Endothelial cell of umbilical vein (primary cell): Measurements from ENCODE around the gene OTOS.

Source experiments
- EZH2 ChIP-seq: IDR thresholded peaks from 2 replicates; pipeline ENCODE4 v1.6.1; 2012; ENCODE audit warnings: borderline replicate concordance, low read depth, mild to moderate bottlenecking, moderate library complexity, low read length, inconsistent platforms; ENCODE audit not compliant: severe bottlenecking
- FOS ChIP-seq: IDR thresholded peaks from 2 replicates; pipeline ENCODE4 v1.6.1; 2011; ENCODE audit warnings: mild to moderate bottlenecking, low read length, moderate library complexity, borderline replicate concordance; ENCODE audit not compliant: insufficient read depth
- GATA2 ChIP-seq: IDR thresholded peaks from 2 replicates; pipeline ENCODE4 v1.7.0; 2011; ENCODE audit warnings: low read depth, mild to moderate bottlenecking, moderate library complexity, mixed read lengths, low read length; ENCODE audit not compliant: insufficient read length, insufficient read depth
- JUN ChIP-seq: IDR thresholded peaks from 2 replicates; pipeline ENCODE4 v1.6.1; 2011; ENCODE audit warnings: borderline replicate concordance, low read depth; ENCODE audit not compliant: insufficient read length, insufficient read depth
- MYC ChIP-seq: IDR thresholded peaks from one replicate; pipeline ENCODE4 v1.6.1; 2011; ENCODE audit warnings: mild to moderate bottlenecking, low read depth, low read length
- POLR2A ChIP-seq: IDR thresholded peaks from 2 replicates; pipeline ENCODE4 v1.6.1; 2012; ENCODE audit warnings: low read depth, mild to moderate bottlenecking, control low read depth, low read length
- POLR2AphosphoS5 ChIP-seq: IDR thresholded peaks from 2 replicates; pipeline ENCODE4 v1.6.1; 2012; ENCODE audit warnings: low read depth, mild to moderate bottlenecking, control low read depth, low read length, moderate library complexity; ENCODE audit not compliant: insufficient read depth
- TF ChIP-seq, protein P1 (sequence below), 2 donors: IDR thresholded peaks; 1 replicate in 1 of 2; 2 replicates in 1 of 2; pipeline ENCODE4 v1.5.1; 2011; ENCODE audit warnings: low read length in 2 of 2, mild to moderate bottlenecking in 2 of 2, moderate library complexity in 2 of 2, control low read depth in 1 of 2, inconsistent platforms in 1 of 2, low read depth in 1 of 2; ENCODE audit not compliant: insufficient read depth in 1 of 2; ENCODE audit errors: extremely low read depth in 1 of 2
- TF ChIP-seq, protein P2 (sequence below): IDR thresholded peaks from 2 replicates; pipeline ENCODE4 v1.6.1; 2011; ENCODE audit not compliant: insufficient read depth, insufficient read length

DNA sequence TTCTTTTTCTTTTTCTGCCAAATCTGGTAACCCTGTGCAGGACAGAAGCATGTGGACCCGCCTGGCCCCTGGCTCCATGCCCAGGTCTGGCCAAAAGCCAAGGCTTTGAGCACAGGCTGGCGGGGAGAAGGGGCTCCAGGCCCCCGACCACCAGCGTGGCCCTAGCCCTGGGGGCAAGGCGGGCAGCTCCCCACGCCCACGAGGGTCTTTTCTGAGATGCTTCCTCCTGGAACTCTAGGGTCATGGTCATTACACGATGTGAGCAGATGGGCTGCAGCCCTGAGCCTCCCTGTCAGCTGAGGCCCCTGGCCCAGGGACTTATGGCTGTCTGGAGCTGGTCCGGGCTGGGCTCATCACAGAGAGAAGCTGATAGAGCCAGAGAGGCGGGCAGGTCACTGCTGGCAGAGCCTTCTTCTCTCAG, 5.7 kb upstream of the OTOS start:
- TF ChIP-seq, protein P1, sequence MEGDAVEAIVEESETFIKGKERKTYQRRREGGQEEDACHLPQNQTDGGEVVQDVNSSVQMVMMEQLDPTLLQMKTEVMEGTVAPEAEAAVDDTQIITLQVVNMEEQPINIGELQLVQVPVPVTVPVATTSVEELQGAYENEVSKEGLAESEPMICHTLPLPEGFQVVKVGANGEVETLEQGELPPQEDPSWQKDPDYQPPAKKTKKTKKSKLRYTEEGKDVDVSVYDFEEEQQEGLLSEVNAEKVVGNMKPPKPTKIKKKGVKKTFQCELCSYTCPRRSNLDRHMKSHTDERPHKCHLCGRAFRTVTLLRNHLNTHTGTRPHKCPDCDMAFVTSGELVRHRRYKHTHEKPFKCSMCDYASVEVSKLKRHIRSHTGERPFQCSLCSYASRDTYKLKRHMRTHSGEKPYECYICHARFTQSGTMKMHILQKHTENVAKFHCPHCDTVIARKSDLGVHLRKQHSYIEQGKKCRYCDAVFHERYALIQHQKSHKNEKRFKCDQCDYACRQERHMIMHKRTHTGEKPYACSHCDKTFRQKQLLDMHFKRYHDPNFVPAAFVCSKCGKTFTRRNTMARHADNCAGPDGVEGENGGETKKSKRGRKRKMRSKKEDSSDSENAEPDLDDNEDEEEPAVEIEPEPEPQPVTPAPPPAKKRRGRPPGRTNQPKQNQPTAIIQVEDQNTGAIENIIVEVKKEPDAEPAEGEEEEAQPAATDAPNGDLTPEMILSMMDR (IDR thresholded peaks at IDR 0.05; ENCODE audit: extremely low read depth in 1 of 2, insufficient read depth in 1 of 2, low read depth in 1 of 2, low read length in 2 of 2), result no peak
- no peak for TF ChIP-seq POLR2A
- no peak for TF ChIP-seq POLR2AphosphoS5
- TF ChIP-seq, protein P2, sequence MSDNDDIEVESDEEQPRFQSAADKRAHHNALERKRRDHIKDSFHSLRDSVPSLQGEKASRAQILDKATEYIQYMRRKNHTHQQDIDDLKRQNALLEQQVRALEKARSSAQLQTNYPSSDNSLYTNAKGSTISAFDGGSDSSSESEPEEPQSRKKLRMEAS, result no peak
- no peak for TF ChIP-seq EZH2
- no peak for TF ChIP-seq JUN
- TF ChIP-seq MYC, result no peak
- no peak for TF ChIP-seq GATA2
- no peak for TF ChIP-seq FOS
